Endothelial cell of umbilical vein (primary cell): ENCODE results near the gene RAB4B. TPM values are rescaled to one million over a fixed set of nuclear protein-coding genes. Genes with fewer than 3 reads are reported as not detected.

ENCODE experiments used
- BruUV-seq: library from RNA; stranded (reverse); fragments of 400-500 nt; replicated peaks from 2 replicates; lab custom pipeline; 2021; lab: Mats Ljungman, UMichigan
- CTCF ChIA-PET: fragments of 300-600, 350-600 bp; sonication (Branson Sonifier 250); formaldehyde crosslinking; loops from one replicate; lab custom pipeline; 2021; ENCODE audit warnings: antibody characterized with exemption, inconsistent platforms; lab: Charles Lee
- POLR2A ChIA-PET: fragments of 300-600, 350-600 bp; sonication (Branson Sonifier 250); formaldehyde crosslinking; loops from one replicate; lab custom pipeline; 2021; ENCODE audit warnings: antibody characterized with exemption, inconsistent platforms; lab: Charles Lee
- DNase-seq: peaks from one replicate; pipeline ENCODE4 v3.0.0-alpha.2; 2011; ENCODE audit warnings: low read depth, low spot score
- FAIRE-seq: peaks from 2 replicates; lab custom pipeline; 2011; peaks lifted over from hg19 to GRCh38; lab: Jason Lieb, UNC
- H2AFZ ChIP-seq: 2 replicates; pipeline ENCODE4 v1.6.0; 2012; ENCODE audit warnings: low read depth, low read length, control low read depth, inconsistent platforms
- H3K27ac ChIP-seq: 2 replicates; pipeline ENCODE4 v1.5.1; 2011; ENCODE audit warnings: low read depth, mild to moderate bottlenecking, control low read depth, low read length, moderate library complexity; ENCODE audit not compliant: insufficient read depth
- H3K27me3 ChIP-seq, 2 experiments: 2 replicates each; pipeline versions ENCODE4 v1.6.0 to v1.6.1; 2011; ENCODE audit warnings: low read length in 2 of 2, mixed read lengths in 1 of 2; ENCODE audit not compliant: control insufficient read depth in 2 of 2, insufficient read depth in 2 of 2
- H3K36me3 ChIP-seq, 2 experiments: 2 replicates in 1 of 2; 3 replicates in 1 of 2; pipeline ENCODE4 v1.5.1; 2011; ENCODE audit warnings: low read length in 2 of 2, mild to moderate bottlenecking in 1 of 2, moderate library complexity in 1 of 2; ENCODE audit not compliant: control insufficient read depth in 2 of 2, insufficient read depth in 2 of 2; ENCODE audit errors: extremely low read depth in 1 of 2
- H3K4me1 ChIP-seq: 3 replicates; pipeline ENCODE4 v1.5.1; 2011; ENCODE audit warnings: mild to moderate bottlenecking, low read length; ENCODE audit not compliant: control insufficient read depth, insufficient read depth; ENCODE audit errors: extremely low read depth
- H3K4me2 ChIP-seq: 2 replicates; pipeline ENCODE4 v1.6.1; 2011; ENCODE audit warnings: low read length, control low read depth, mixed read lengths; ENCODE audit not compliant: insufficient read depth
- H3K4me3 ChIP-seq, 3 experiments: fragments of 200-600 bp in 1 of 3; sonication (generic), shearing (Covaris generic) in 1 of 3; replicated peaks in 1 of 3; 2 replicates each; pipeline ENCODE4 v1.5.1; 2011 to 2016; ENCODE audit warnings: control low read depth in 3 of 3, low read length in 3 of 3, mild to moderate bottlenecking in 2 of 3, inconsistent platforms in 1 of 3, low read depth in 1 of 3, moderate library complexity in 1 of 3; ENCODE audit not compliant: insufficient read depth in 1 of 3
- H3K79me2 ChIP-seq: 2 replicates; pipeline ENCODE4 v1.6.0; 2012; ENCODE audit warnings: low read length, inconsistent platforms; ENCODE audit not compliant: control insufficient read depth, insufficient read depth
- H3K9ac ChIP-seq: replicated peaks from 2 replicates; pipeline ENCODE3; 2011; ENCODE audit warnings: low read length, control low read depth; ENCODE audit not compliant: insufficient read depth; ENCODE audit errors: extremely low read depth
- H3K9me1 ChIP-seq: replicated peaks from 3 replicates; pipeline ENCODE4 v1.6.0; 2011; ENCODE audit warnings: mild to moderate bottlenecking, low read length; ENCODE audit not compliant: control insufficient read depth, insufficient read depth; ENCODE audit errors: extremely low read depth
- H3K9me3 ChIP-seq: replicated peaks from 2 replicates; pipeline ENCODE4 v1.5.1; 2012; ENCODE audit warnings: low read length, inconsistent platforms; ENCODE audit not compliant: control insufficient read depth, insufficient read depth
- H4K20me1 ChIP-seq: replicated peaks from 2 replicates; pipeline ENCODE3; 2011; ENCODE audit warnings: mild to moderate bottlenecking, low read length; ENCODE audit not compliant: control insufficient read depth, insufficient read depth; ENCODE audit errors: extremely low read depth
- CTCF ChIP-seq, 2 donors: IDR thresholded peaks; 1 replicate in 1 of 2; 2 replicates in 1 of 2; pipeline ENCODE4 v1.5.1; 2011; ENCODE audit warnings: low read length in 2 of 2, mild to moderate bottlenecking in 2 of 2, moderate library complexity in 2 of 2, control low read depth in 1 of 2, inconsistent platforms in 1 of 2, low read depth in 1 of 2; ENCODE audit not compliant: insufficient read depth in 1 of 2; ENCODE audit errors: extremely low read depth in 1 of 2
- EZH2 ChIP-seq: IDR thresholded peaks from 2 replicates; pipeline ENCODE4 v1.6.1; 2012; ENCODE audit warnings: borderline replicate concordance, low read depth, mild to moderate bottlenecking, moderate library complexity, low read length, inconsistent platforms; ENCODE audit not compliant: severe bottlenecking
- FOS ChIP-seq: IDR thresholded peaks from 2 replicates; pipeline ENCODE4 v1.6.1; 2011; ENCODE audit warnings: mild to moderate bottlenecking, low read length, moderate library complexity, borderline replicate concordance; ENCODE audit not compliant: insufficient read depth
- GATA2 ChIP-seq: IDR thresholded peaks from 2 replicates; pipeline ENCODE4 v1.7.0; 2011; ENCODE audit warnings: low read depth, mild to moderate bottlenecking, moderate library complexity, mixed read lengths, low read length; ENCODE audit not compliant: insufficient read length, insufficient read depth
- JUN ChIP-seq: IDR thresholded peaks from 2 replicates; pipeline ENCODE4 v1.6.1; 2011; ENCODE audit warnings: borderline replicate concordance, low read depth; ENCODE audit not compliant: insufficient read length, insufficient read depth
- POLR2A ChIP-seq: IDR thresholded peaks from 2 replicates; pipeline ENCODE4 v1.6.1; 2012; ENCODE audit warnings: low read depth, mild to moderate bottlenecking, control low read depth, low read length
- dilution Hi-C: fragments of 300-500 bp; cut with MboI; formaldehyde crosslinking; loops from one replicate; pipeline ENCODE4 v1.15.0; 2019; ENCODE audit warnings: low sequenced_read_pairs; ENCODE audit not compliant: extremely low pct_ligation_motif_present
- intact Hi-C: fragments of 100-400 bp; cut with micrococcal nuclease; formaldehyde crosslinking; loops from one replicate; pipeline ENCODE4 v1.10.0; 2022
- polyA plus RNA-seq, 4 experiments: library from polyadenylated mRNA; depleted of rRNA in 3 of 4; stranded (reverse) in 3 of 4; unstranded in 1 of 4; fragments of >200 nt; gene quantifications; 2 replicates each; pipeline versions ENCODE4 v1.2.1 to v1.2.3, GENCODE V29; 2011 to 2012; ENCODE audit warnings: missing spikeins in 1 of 4
- total RNA-seq: library from RNA; stranded (reverse); gene quantifications from 2 replicates; pipeline ENCODE4 v1.2.3, GENCODE V29; 2021
- TF ChIP-seq, protein P1 (sequence below): IDR thresholded peaks from 2 replicates; pipeline ENCODE4 v1.6.1; 2011; ENCODE audit not compliant: insufficient read depth, insufficient read length

Gene RAB4B
- total and polyA plus RNA-seq, 2 donors (not counting 3 experiments of a cell fraction or from before 2014, with no cell fraction given), result 33.6 to 61.0 TPM

GRCh38 chr19:40803857-40804782 is 26.1 kb downstream of the RAB4B start:
- no TSS peak for BruUV-seq
- Histone ChIP-seq H3K4me2 (no peak overlapping the region), H3K79me2 (peaks cover 86% of the 10 kb centered on the region), H3K27me3 (no peaks in the 10 kb centered on the region), H3K4me1 (peaks cover 71% of the 10 kb centered on the region), H3K9me3 (no peaks in the 10 kb centered on the region), H3K9me1 (no peaks in the 10 kb centered on the region), H3K36me3 (peaks cover 6 to 41% of the 10 kb centered on the region in 2 experiments), H3K9ac (no peak overlapping the region), H4K20me1 (no peaks in the 10 kb centered on the region), H2AFZ (no peak overlapping the region), H3K4me3 (no peak overlapping the region), H3K27ac (no peak overlapping the region)
- ChIA-PET CTCF (interaction anchor here (1.8 kb wide), 1 partner anchor 16 kb away, joined by 5 read pairs; no protein-coding TSS in a partner anchor), POLR2A (no interaction called here)
- TF ChIP-seq JUN, result no peak
- TF ChIP-seq GATA2, result no peak
- TF ChIP-seq POLR2A, result no peak
- no peak for TF ChIP-seq FOS
- TF ChIP-seq CTCF (IDR thresholded peaks at IDR 0.05; ENCODE audit: extremely low read depth in 1 of 2, insufficient read depth in 1 of 2, low read depth in 1 of 2, low read length in 2 of 2), result no peak
- TF ChIP-seq, protein P1, sequence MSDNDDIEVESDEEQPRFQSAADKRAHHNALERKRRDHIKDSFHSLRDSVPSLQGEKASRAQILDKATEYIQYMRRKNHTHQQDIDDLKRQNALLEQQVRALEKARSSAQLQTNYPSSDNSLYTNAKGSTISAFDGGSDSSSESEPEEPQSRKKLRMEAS, result no peak
- TF ChIP-seq EZH2, result no peak
- intact Hi-C loops, result loop anchor here (10.0 kb wide), 1 partner anchor 359 kb away; the partner anchor contains the start of gene SERTAD3
- FAIRE-seq, result no peak
- no peak for DNase-seq
- dilution Hi-C loops, result no loop called here
